ENCODE data around the gene PPFIA3. TPM values are rescaled to one million over a fixed set of nuclear protein-coding genes. Genes with fewer than 3 reads are reported as not detected.

The PPFIA3 gene
- total RNA-seq, 1 donor = 1.1 TPM

- Histone ChIP-seq H3K9me3 (ENCODE audit: low read depth, low read length) (no peaks in the 10 kb centered on the region), H4K20me1 (ENCODE audit: insufficient read depth, low read length) (no peaks in the 10 kb centered on the region), H3K4me3 (ENCODE audit: insufficient read depth, low read length) (peak overlapping the region; percentile 34), H2AFZ (ENCODE audit: low read length) (no peak overlapping the region), H3K4me1 (ENCODE audit: insufficient read depth, low read length) (peaks cover 4% of the 10 kb centered on the region), H3K27me3 (ENCODE audit: insufficient read depth, low read length) (no peaks in the 10 kb centered on the region), H3K36me3 (ENCODE audit: insufficient read depth, low read length) (no peaks in the 10 kb centered on the region), H3K4me2 (ENCODE audit: insufficient read depth, low read length) (peak overlapping the region; percentile 88), H3K79me2 (ENCODE audit: insufficient read depth, low read length) (no peaks in the 10 kb centered on the region), H3K27ac (ENCODE audit: low read depth, low read length) (no peak overlapping the region)
- no peak for TF ChIP-seq CTCF (IDR thresholded peaks at IDR 0.05; ENCODE audit: extremely low read depth, low read depth, low read length)
- DNase-seq (ENCODE audit: insufficient read length, low spot score, missing footprints) = peak; percentile 74
These were observed 9.9 kb downstream of the PPFIA3 start for GRCh38 chr19:49129238-49129583.

- H3K4me2 ChIP-seq (ENCODE audit: insufficient read depth, low read length) = no peak overlapping the region
- H3K9me3 ChIP-seq (ENCODE audit: low read depth, low read length) = no peaks in the 10 kb centered on the region
- H3K4me1 ChIP-seq (ENCODE audit: insufficient read depth, low read length) = peaks cover 4% of the 10 kb centered on the region
- no peaks in the 10 kb centered on the region for H3K36me3 ChIP-seq (ENCODE audit: insufficient read depth, low read length)
- H3K79me2 ChIP-seq (ENCODE audit: insufficient read depth, low read length) = no peaks in the 10 kb centered on the region
- no peak overlapping the region for H3K27ac ChIP-seq (ENCODE audit: low read depth, low read length)
- no peaks in the 10 kb centered on the region for H3K27me3 ChIP-seq (ENCODE audit: insufficient read depth, low read length)
- no peak for TF ChIP-seq CTCF (IDR thresholded peaks at IDR 0.05; ENCODE audit: extremely low read depth, low read depth, low read length)
- H4K20me1 ChIP-seq (ENCODE audit: insufficient read depth, low read length) = no peaks in the 10 kb centered on the region
- H3K4me3 ChIP-seq (ENCODE audit: insufficient read depth, low read length) = no peak overlapping the region
- H2AFZ ChIP-seq (ENCODE audit: low read length) = no peak overlapping the region
- no peak for DNase-seq (ENCODE audit: insufficient read length, low spot score, missing footprints)
These were observed 11.0 kb downstream of the PPFIA3 start for GRCh38 chr19:49130325-49130724.

GRCh38 chr19:49132974-49133609 is 13.7 kb downstream of the PPFIA3 start:
- Histone ChIP-seq H3K9me3 (ENCODE audit: low read depth, low read length) (no peaks in the 10 kb centered on the region), H4K20me1 (ENCODE audit: insufficient read depth, low read length) (no peaks in the 10 kb centered on the region), H3K36me3 (ENCODE audit: insufficient read depth, low read length) (no peaks in the 10 kb centered on the region), H3K27me3 (ENCODE audit: insufficient read depth, low read length) (no peaks in the 10 kb centered on the region), H2AFZ (ENCODE audit: low read length) (no peak overlapping the region), H3K4me2 (ENCODE audit: insufficient read depth, low read length) (no peak overlapping the region), H3K27ac (ENCODE audit: low read depth, low read length) (no peak overlapping the region), H3K79me2 (ENCODE audit: insufficient read depth, low read length) (no peaks in the 10 kb centered on the region), H3K4me3 (ENCODE audit: insufficient read depth, low read length) (no peak overlapping the region), H3K4me1 (ENCODE audit: insufficient read depth, low read length) (no peaks in the 10 kb centered on the region)
- TF ChIP-seq CTCF (IDR thresholded peaks at IDR 0.05; ENCODE audit: extremely low read depth, low read depth, low read length) = no peak
- DNase-seq (ENCODE audit: insufficient read length, low spot score, missing footprints) = peak; percentile 44

- no peak overlapping the region for H3K27ac ChIP-seq (ENCODE audit: low read depth, low read length)
- peak overlapping the region; percentile 10 for H3K4me3 ChIP-seq (ENCODE audit: insufficient read depth, low read length)
- no peaks in the 10 kb centered on the region for H3K4me1 ChIP-seq (ENCODE audit: insufficient read depth, low read length)
- no peak overlapping the region for H2AFZ ChIP-seq (ENCODE audit: low read length)
- H3K4me2 ChIP-seq (ENCODE audit: insufficient read depth, low read length) = no peak overlapping the region
- DNase-seq (ENCODE audit: insufficient read length, low spot score, missing footprints) = peak; percentile 92
- no peaks in the 10 kb centered on the region for H4K20me1 ChIP-seq (ENCODE audit: insufficient read depth, low read length)
- no peak for TF ChIP-seq CTCF (IDR thresholded peaks at IDR 0.05; ENCODE audit: extremely low read depth, low read depth, low read length)
- no peaks in the 10 kb centered on the region for H3K79me2 ChIP-seq (ENCODE audit: insufficient read depth, low read length)
- H3K36me3 ChIP-seq (ENCODE audit: insufficient read depth, low read length) = no peaks in the 10 kb centered on the region
- no peaks in the 10 kb centered on the region for H3K9me3 ChIP-seq (ENCODE audit: low read depth, low read length)
- no peaks in the 10 kb centered on the region for H3K27me3 ChIP-seq (ENCODE audit: insufficient read depth, low read length)
These were observed 14.5 kb downstream of the PPFIA3 start for GRCh38 chr19:49133621-49134454.

All from osteoblast (primary cell).